Kidney (tissue), 22 donors: ENCODE data around the gene SPATA45. TPM values are rescaled to one million over a fixed set of nuclear protein-coding genes. Genes with fewer than 3 reads are reported as not detected.

Source experiments
- DNase-seq, 5 donors: peaks; one replicate each; pipeline ENCODE4 v3.0.0-alpha.2; 2013 to 2020
- FAIRE-seq: peaks from 2 replicates; lab custom pipeline; 2012; peaks lifted over from hg19 to GRCh38; lab: Jason Lieb, UNC
- H3K27ac ChIP-seq, 2 donors: one replicate each; pipeline ENCODE4 v1.7.0; 2013; ENCODE audit warnings: low read depth in 2 of 2, low read length in 2 of 2, inconsistent platforms in 1 of 2
- H3K27me3 ChIP-seq: one replicate; pipeline ENCODE4 v1.7.1; 2013; ENCODE audit warnings: low read length, inconsistent platforms; ENCODE audit not compliant: control insufficient read depth, insufficient read depth
- H3K36me3 ChIP-seq, 3 donors: one replicate each; pipeline versions ENCODE4 v1.7.0 to v1.7.1; 2013; ENCODE audit warnings: low read length in 3 of 3, control low read depth in 1 of 3, inconsistent platforms in 1 of 3; ENCODE audit not compliant: insufficient read depth in 3 of 3, control insufficient read depth in 2 of 3
- H3K4me1 ChIP-seq, 3 donors: one replicate each; pipeline versions ENCODE4 v1.7.0 to v1.7.1; 2013; ENCODE audit warnings: low read length in 3 of 3, inconsistent platforms in 1 of 3, low read depth in 1 of 3; ENCODE audit not compliant: control insufficient read depth in 2 of 3, insufficient read depth in 2 of 3
- H3K4me3 ChIP-seq, 3 donors: one replicate each; pipeline versions ENCODE4 v1.7.0 to v1.8.1; 2013; ENCODE audit warnings: low read length in 3 of 3, control low read depth in 1 of 3, inconsistent platforms in 1 of 3
- H3K9ac ChIP-seq, 3 donors: one replicate each; pipeline versions ENCODE4 v1.7.0 to v1.7.1; 2013; ENCODE audit warnings: low read length in 3 of 3, control low read depth in 1 of 3, inconsistent platforms in 1 of 3
- H3K9me3 ChIP-seq, 3 donors: one replicate each; pipeline versions ENCODE4 v1.7.0 to v1.7.1; 2013; ENCODE audit warnings: low read length in 3 of 3, control low read depth in 1 of 3, inconsistent platforms in 1 of 3; ENCODE audit not compliant: control insufficient read depth in 2 of 3, insufficient read depth in 1 of 3
- CTCF ChIP-seq: IDR thresholded peaks from 3 replicates; pipeline ENCODE4 v1.5.1; 2012; ENCODE audit warnings: mild to moderate bottlenecking, moderate library complexity, borderline replicate concordance; ENCODE audit not compliant: insufficient read depth; ENCODE audit errors: extremely low read depth
- intact Hi-C: fragments of 100-400 bp; cut with DNase I; formaldehyde crosslinking; loops from one replicate; pipeline ENCODE4 v1.11.1; 2022
- long read RNA-seq, 10 donors: library from polyadenylated mRNA in 1 of 10; unstranded in 1 of 10; transcript quantifications; one replicate each; pipeline ENCODE4 v2.0.0 and lab custom pipeline, GENCODE V29; 2021 to 2026
- polyA plus RNA-seq: library from polyadenylated mRNA; stranded (reverse); fragments of 350-450 nt; fragmentation: Illumina TruSeq; extraction: RNeasy Lipid Tissue Mini Kit (QIAGEN cat#74804); gene quantifications from one replicate; pipeline ENCODE4 v1.2.3, GENCODE V29; 2014; ENCODE audit warnings: low read depth, low replicate concordance; ENCODE audit not compliant: insufficient read depth
- total RNA-seq: library from RNA; stranded (reverse); fragmentation: NEBNext Ultra II Directional; extraction: Animal tissue kit (Norgen Biotek cat#: 25700); gene quantifications from one replicate; pipeline ENCODE4 v1.2.1, GENCODE V29; 2021
- donor health status: control.
- donor health status: control.
- donor health status: control.
- donor health status: control.
- donor health status: control.
- donor health status: DM: yes; HTN: yes; CAD: no.
- donor health status: Normal renal cell carcinoma (clear cell type).

The SPATA45 gene
- 0.57 TPM for total RNA-seq
- polyA plus RNA-seq, result not detected
- long read RNA-seq, donor 1, result 0 reads
- long read RNA-seq, donor 2, result 0 reads
- long read RNA-seq, donor 3, result 0 reads
- long read RNA-seq, donor 4, result 0 reads
- long read RNA-seq, donor 5, result 0 reads
- long read RNA-seq, donor 6, result 0 reads
- long read RNA-seq, donor 7, result 0 reads
- long read RNA-seq, donor 8, result 0 reads
- long read RNA-seq, donor 9, result 0 reads
- long read RNA-seq, donor 10, result 0 reads

- no peak within 1 kb of the TSS for H3K27ac ChIP-seq
- TF ChIP-seq CTCF, result no peak
- H3K27me3 ChIP-seq, result no peaks in the 10 kb centered on the region
- no peak within 1 kb of the TSS for H3K9ac ChIP-seq
- H3K36me3 ChIP-seq, result no peaks in the 10 kb centered on the region
- H3K9me3 ChIP-seq, result no peaks in the 10 kb centered on the region
- no peaks in the 10 kb centered on the region for H3K4me1 ChIP-seq
- intact Hi-C loops, result no loop called here
- no peak within 1 kb of the TSS for H3K4me3 ChIP-seq
- FAIRE-seq (no peak), DNase-seq (no peak)
Observed at GRCh38 chr1:212847549-212847948, at the start of gene SPATA45. TSS of gene SPATA45 (minus strand) at chr1:212847649. CDS start at chr1:212836149, 11,500 bp downstream.

- no peaks in the 10 kb centered on the region for H3K4me1 ChIP-seq
- no peak for FAIRE-seq
- peaks cover 2 to 21% (median 8%) of the 10 kb centered on the region in 3 donors for H3K36me3 ChIP-seq
- no peak overlapping the region for H3K4me3 ChIP-seq
- H3K9ac ChIP-seq, result no peak overlapping the region
- H3K9me3 ChIP-seq, result no peaks in the 10 kb centered on the region
- TF ChIP-seq CTCF, result no peak
- no peak overlapping the region for H3K27ac ChIP-seq
- intact Hi-C loops, result no loop called here
- no peak for DNase-seq
- no peaks in the 10 kb centered on the region for H3K27me3 ChIP-seq
Observed at GRCh38 chr1:212892108-212892507, 44.7 kb upstream of the SPATA45 start.

GRCh38 chr1:212884592-212884991 lies 37.1 kb upstream of the SPATA45 start:
- no peak overlapping the region for H3K4me3 ChIP-seq
- no peak for FAIRE-seq
- no peak for TF ChIP-seq CTCF
- no peak overlapping the region for H3K27ac ChIP-seq
- H3K9me3 ChIP-seq, result no peaks in the 10 kb centered on the region
- H3K4me1 ChIP-seq, result no peaks in the 10 kb centered on the region
- H3K36me3 ChIP-seq, result peaks cover 0 to 7% (median 6%) of the 10 kb centered on the region in 3 donors
- DNase-seq, result no peak
- no peaks in the 10 kb centered on the region for H3K27me3 ChIP-seq
- intact Hi-C loops, result no loop called here
- H3K9ac ChIP-seq, result no peak overlapping the region
